Adrenal gland (tissue), 5 donors: ENCODE data around the gene RFT1.

Source experiments
- POLR2A ChIP-seq, 2 donors: fragments of 450-650 bp; IDR thresholded peaks; one replicate each; pipeline ENCODE4 v1.6.1; 2017; ENCODE audit warnings: antibody characterized with exemption in 2 of 2, mild to moderate bottlenecking in 2 of 2, moderate library complexity in 1 of 2
- TF ChIP-seq, protein P1 (sequence below), 6 experiments: fragments of 450-650 bp in 4 of 6; fragments of 200-600 bp in 2 of 6; sonication (generic) in 1 of 6; IDR thresholded peaks; 1 replicate in 5 of 6; 2 replicates in 1 of 6; pipeline versions ENCODE4 v1.5.1 to v1.8.0; 2016 to 2021; ENCODE audit warnings: antibody characterized with exemption in 6 of 6, mild to moderate bottlenecking in 2 of 6, moderate library complexity in 1 of 6
- donor health status: DM: no; HTN: no; CAD: no.

DNA sequence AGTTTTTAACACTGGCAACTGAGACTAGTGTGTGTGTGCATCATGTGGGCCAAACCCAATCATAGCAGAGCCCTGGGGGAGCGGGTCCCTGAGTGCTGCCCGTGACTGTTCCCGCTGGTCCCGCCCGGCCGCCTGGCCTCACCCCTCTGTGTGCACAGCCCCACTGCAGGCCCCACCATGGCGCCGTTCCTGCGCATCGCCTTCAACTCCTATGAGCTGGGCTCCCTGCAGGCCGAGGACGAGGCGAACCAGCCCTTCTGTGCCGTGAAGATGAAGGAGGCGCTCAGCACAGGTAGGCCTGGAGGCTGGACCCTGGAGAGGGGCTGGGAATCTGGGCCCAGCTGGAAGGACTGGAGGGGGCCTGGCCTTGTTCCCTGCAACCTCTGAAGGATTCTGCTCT is 48.0 kb upstream of the RFT1 start:
- TF ChIP-seq, protein P1, sequence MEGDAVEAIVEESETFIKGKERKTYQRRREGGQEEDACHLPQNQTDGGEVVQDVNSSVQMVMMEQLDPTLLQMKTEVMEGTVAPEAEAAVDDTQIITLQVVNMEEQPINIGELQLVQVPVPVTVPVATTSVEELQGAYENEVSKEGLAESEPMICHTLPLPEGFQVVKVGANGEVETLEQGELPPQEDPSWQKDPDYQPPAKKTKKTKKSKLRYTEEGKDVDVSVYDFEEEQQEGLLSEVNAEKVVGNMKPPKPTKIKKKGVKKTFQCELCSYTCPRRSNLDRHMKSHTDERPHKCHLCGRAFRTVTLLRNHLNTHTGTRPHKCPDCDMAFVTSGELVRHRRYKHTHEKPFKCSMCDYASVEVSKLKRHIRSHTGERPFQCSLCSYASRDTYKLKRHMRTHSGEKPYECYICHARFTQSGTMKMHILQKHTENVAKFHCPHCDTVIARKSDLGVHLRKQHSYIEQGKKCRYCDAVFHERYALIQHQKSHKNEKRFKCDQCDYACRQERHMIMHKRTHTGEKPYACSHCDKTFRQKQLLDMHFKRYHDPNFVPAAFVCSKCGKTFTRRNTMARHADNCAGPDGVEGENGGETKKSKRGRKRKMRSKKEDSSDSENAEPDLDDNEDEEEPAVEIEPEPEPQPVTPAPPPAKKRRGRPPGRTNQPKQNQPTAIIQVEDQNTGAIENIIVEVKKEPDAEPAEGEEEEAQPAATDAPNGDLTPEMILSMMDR (IDR thresholded peaks at IDR 0.05) = no peak
- no peak for TF ChIP-seq POLR2A (IDR thresholded peaks at IDR 0.05)
